Breast epithelium (tissue), 4 donors: ENCODE results near the gene CHERP. TPM values are rescaled to one million over a fixed set of nuclear protein-coding genes. Genes with fewer than 3 reads are reported as not detected.
A peak's percentile ranks its signal among the peaks of the same experiment; 100 is the strongest.

Experiments
- DNase-seq, 2 donors: peaks; one replicate each; pipeline ENCODE4 v3.0.0-alpha.2; 2019; ENCODE audit warnings: low spot score in 2 of 2
- H3K27ac ChIP-seq, 2 donors: fragments of 200-600 bp; sonication (generic) in 1 of 2; one replicate each; pipeline ENCODE4 v1.5.1; 2016 to 2019; ENCODE audit warnings: mild to moderate bottlenecking in 1 of 2
- H3K27me3 ChIP-seq, 2 donors: fragments of 200-600 bp; sonication (generic) in 1 of 2; one replicate each; pipeline versions ENCODE4 v1.5.1 to v1.6.0; 2017 to 2019; ENCODE audit warnings: control low read depth in 1 of 2, mild to moderate bottlenecking in 1 of 2
- H3K36me3 ChIP-seq: fragments of 200-600 bp; one replicate; pipeline ENCODE4 v1.5.1; 2019
- H3K4me1 ChIP-seq, 2 donors: fragments of 200-600 bp; sonication (generic); one replicate each; pipeline ENCODE4 v1.5.1; 2016 to 2019; ENCODE audit warnings: control low read depth in 1 of 2
- H3K4me3 ChIP-seq, 3 donors: fragments of 200-600 bp; sonication (generic); 1 replicate in 2 of 3; 2 replicates in 1 of 3; pipeline ENCODE4 v1.5.1; 2016 to 2019; ENCODE audit warnings: mild to moderate bottlenecking in 3 of 3, moderate library complexity in 2 of 3
- H3K9me3 ChIP-seq, 2 donors: fragments of 200-600 bp; sonication (generic) in 1 of 2; one replicate each; pipeline ENCODE4 v1.5.1; 2016 to 2019; ENCODE audit warnings: control low read depth in 1 of 2
- CTCF ChIP-seq, 3 donors: fragments of 450-650 bp; IDR thresholded peaks; one replicate each; pipeline ENCODE4 v1.5.1; 2016 to 2017; ENCODE audit warnings: antibody characterized with exemption in 3 of 3, mild to moderate bottlenecking in 3 of 3, moderate library complexity in 3 of 3
- POLR2A ChIP-seq: fragments of 450-650 bp; IDR thresholded peaks from one replicate; pipeline ENCODE4 v1.6.1; 2016; ENCODE audit warnings: antibody characterized with exemption, mild to moderate bottlenecking, moderate library complexity
- POLR2AphosphoS5 ChIP-seq, 3 donors: sonication (generic); formaldehyde crosslinking; IDR thresholded peaks; one replicate each; pipeline ENCODE4 v1.6.1; 2017; ENCODE audit warnings: antibody characterized with exemption in 3 of 3
- intact Hi-C: fragments of 100-400 bp; cut with DNase I; formaldehyde crosslinking; loops from one replicate; pipeline ENCODE4 v1.15.1; 2023; ENCODE audit warnings: low total_unique reads
- total RNA-seq, 3 donors: library from RNA; depleted of rRNA; stranded (reverse); fragments of >200 nt; gene quantifications; one replicate each; pipeline ENCODE4 v1.1.0, GENCODE V29; 2016

Gene CHERP
- total RNA-seq, 3 donors from 2014 or later: 6.7 to 9.2 (median 8.0) TPM

GRCh38 chr19:16470911-16471811, 71.1 kb downstream of the CHERP start:
- Histone ChIP-seq H3K36me3 (no peaks in the 10 kb centered on the region), H3K27ac (peak overlapping the region; percentile 84 to 96), H3K4me3 (peak overlapping the region; percentile 77 to 96 (median 95)), H3K27me3 (no peaks in the 10 kb centered on the region), H3K4me1 (no peaks in the 10 kb centered on the region), H3K9me3 (no peaks in the 10 kb centered on the region)
- no peak for DNase-seq
- intact Hi-C loops: no loop called here
- TF ChIP-seq POLR2AphosphoS5 (IDR thresholded peaks at IDR 0.05): peak in 1 of 3 donors; percentile 11
- TF ChIP-seq POLR2A: no peak
- TF ChIP-seq CTCF (IDR thresholded peaks at IDR 0.05): no peak

- Histone ChIP-seq H3K9me3 (no peaks in the 10 kb centered on the region), H3K27me3 (no peaks in the 10 kb centered on the region), H3K36me3 (no peaks in the 10 kb centered on the region), H3K27ac (peak overlapping the region in 1 of 2 donors; percentile 96), H3K4me3 (peak overlapping the region; percentile 77 to 96 (median 95)), H3K4me1 (no peaks in the 10 kb centered on the region)
- DNase-seq: no peak
- intact Hi-C loops: no loop called here
- no peak for TF ChIP-seq POLR2AphosphoS5 (IDR thresholded peaks at IDR 0.05)
- TF ChIP-seq POLR2A: no peak
- no peak for TF ChIP-seq CTCF (IDR thresholded peaks at IDR 0.05)
These were observed 71.7 kb downstream of the CHERP start for GRCh38 chr19:16470541-16470910.

Other genes starting within 250 kb of the CHERP start
- 10 to 100 TPM; 12.0 to 23.3 (median 21.8) TPM for gene KLF2, start 217.6 kb downstream of the CHERP start, total RNA-seq
- gene EPS15L1, start 70.5 kb downstream of the CHERP start, total RNA-seq: 10 to 100 TPM; 17.3 to 40.2 (median 31.8) TPM
- not detected for gene CALR3, start 46.3 kb downstream of the CHERP start, total RNA-seq
- gene C19orf44, start 46.0 kb downstream of the CHERP start, total RNA-seq: 10 to 100 TPM in 1 of 3 donors, 1 to 10 TPM in 2; 5.9 to 11.1 (median 6.4) TPM
- 10 to 100 TPM; 33.0 to 44.9 (median 39.2) TPM for gene SLC35E1, start 30.0 kb upstream of the CHERP start, total RNA-seq
- 1 to 10 TPM; 5.6 to 10.0 (median 7.5) TPM for gene MED26, start 85.8 kb upstream of the CHERP start, total RNA-seq
- 100 to 1,000 TPM; 111 to 167 (median 142) TPM for gene SMIM7, start 117.7 kb upstream of the CHERP start, total RNA-seq
- gene TMEM38A, start 118.7 kb upstream of the CHERP start, total RNA-seq: 1 to 10 TPM; 2.9 to 5.0 (median 3.1) TPM
- 1 to 10 TPM in 1 of 3 donors, under 1 TPM in 1, not detected in 1; 0.33 to 1.6 TPM for gene NWD1, start 177.4 kb upstream of the CHERP start, total RNA-seq